ENCODE data around the gene SIPA1L3.

DNA sequence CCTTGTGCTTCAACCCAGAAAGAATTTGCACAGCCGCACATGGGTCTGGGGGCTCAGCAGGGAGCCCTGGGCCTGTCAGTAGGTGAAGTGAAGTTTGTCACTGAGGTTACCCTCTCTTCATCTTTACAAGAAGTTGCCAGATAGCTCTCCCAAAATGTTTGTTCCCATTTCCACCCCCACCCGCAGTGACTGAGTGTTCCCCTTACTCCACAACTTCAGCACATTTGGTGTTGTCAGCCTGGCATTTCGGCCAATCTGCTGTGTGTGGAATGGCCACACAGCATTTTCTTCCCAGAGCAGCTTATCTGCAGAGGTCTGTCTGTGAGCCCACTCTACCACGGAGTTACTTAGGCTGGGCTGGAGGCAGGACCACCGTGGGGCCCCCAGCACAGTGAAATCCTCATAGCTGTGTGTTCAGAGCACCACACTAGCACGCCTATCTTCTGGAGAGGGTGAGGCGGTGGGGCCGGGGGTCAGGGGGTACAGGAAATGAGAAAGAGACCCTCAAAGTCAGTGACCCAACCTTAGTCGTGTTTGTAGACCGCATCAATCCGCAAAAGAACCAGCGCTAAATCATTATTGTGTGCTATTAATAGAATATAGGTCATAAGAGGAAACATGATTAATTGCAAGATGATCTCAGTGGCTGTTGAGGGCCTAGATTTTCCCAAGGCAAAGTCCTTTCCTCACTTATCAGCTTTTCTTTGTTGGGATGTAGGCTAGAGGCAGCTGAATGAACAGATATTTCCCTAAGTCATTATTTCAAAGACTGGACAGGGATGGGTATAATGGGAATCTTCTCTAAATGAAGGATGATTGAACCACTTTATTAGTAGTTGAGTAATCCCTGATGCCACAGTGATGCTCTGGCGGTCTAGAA, 116.0 kb downstream of the SIPA1L3 start:
- TF ChIP-seq POLR2A (IDR thresholded peaks at IDR 0.05): no peak
- TF ChIP-seq, protein P1, sequence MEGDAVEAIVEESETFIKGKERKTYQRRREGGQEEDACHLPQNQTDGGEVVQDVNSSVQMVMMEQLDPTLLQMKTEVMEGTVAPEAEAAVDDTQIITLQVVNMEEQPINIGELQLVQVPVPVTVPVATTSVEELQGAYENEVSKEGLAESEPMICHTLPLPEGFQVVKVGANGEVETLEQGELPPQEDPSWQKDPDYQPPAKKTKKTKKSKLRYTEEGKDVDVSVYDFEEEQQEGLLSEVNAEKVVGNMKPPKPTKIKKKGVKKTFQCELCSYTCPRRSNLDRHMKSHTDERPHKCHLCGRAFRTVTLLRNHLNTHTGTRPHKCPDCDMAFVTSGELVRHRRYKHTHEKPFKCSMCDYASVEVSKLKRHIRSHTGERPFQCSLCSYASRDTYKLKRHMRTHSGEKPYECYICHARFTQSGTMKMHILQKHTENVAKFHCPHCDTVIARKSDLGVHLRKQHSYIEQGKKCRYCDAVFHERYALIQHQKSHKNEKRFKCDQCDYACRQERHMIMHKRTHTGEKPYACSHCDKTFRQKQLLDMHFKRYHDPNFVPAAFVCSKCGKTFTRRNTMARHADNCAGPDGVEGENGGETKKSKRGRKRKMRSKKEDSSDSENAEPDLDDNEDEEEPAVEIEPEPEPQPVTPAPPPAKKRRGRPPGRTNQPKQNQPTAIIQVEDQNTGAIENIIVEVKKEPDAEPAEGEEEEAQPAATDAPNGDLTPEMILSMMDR (IDR thresholded peaks at IDR 0.05): no peak
